Psoas muscle (tissue), 8 donors: Measurements from ENCODE around the gene KIF19. TPM values are rescaled to one million over a fixed set of nuclear protein-coding genes. Genes with fewer than 3 reads are reported as not detected.
"Not testable (repeated sequence)": the region's sequence is repeated elsewhere in the genome, so short reads cannot be mapped to it uniquely, and the experiment has no call there.

ENCODE experiments used
- ATAC-seq, 4 donors: fragments of 200-7000 bp; cut with Tn5 transposase; one replicate each; pipeline ENCODE4 v1.9.1; 2020; ENCODE audit warnings: moderate library complexity in 3 of 4, mild to moderate bottlenecking in 2 of 4
- DNase-seq, 2 donors: peaks; one replicate each; pipeline ENCODE4 v3.0.0-alpha.2; 2020
- H3K27ac ChIP-seq: fragments of 200-600 bp; one replicate; pipeline ENCODE4 v1.8.0; 2022
- H3K27me3 ChIP-seq, 3 donors: fragments of 200-600 bp in 1 of 3; one replicate each; pipeline versions ENCODE4 v1.6.1 to v1.8.0; 2013 to 2022; ENCODE audit warnings: low read length in 2 of 3, mild to moderate bottlenecking in 2 of 3, moderate library complexity in 1 of 3; ENCODE audit not compliant: insufficient read depth in 3 of 3
- H3K36me3 ChIP-seq, 2 donors: fragments of 200-600 bp in 1 of 2; one replicate each; pipeline versions ENCODE4 v1.6.1 to v1.8.0; 2013 to 2022; ENCODE audit warnings: low read depth in 1 of 2, mild to moderate bottlenecking in 1 of 2, moderate library complexity in 1 of 2; ENCODE audit not compliant: insufficient read depth in 1 of 2
- H3K4me1 ChIP-seq: fragments of 200-600 bp; one replicate; pipeline ENCODE4 v1.8.0; 2022
- H3K4me3 ChIP-seq: fragments of 200-600 bp; one replicate; pipeline ENCODE4 v1.8.0; 2022; ENCODE audit warnings: mild to moderate bottlenecking
- H3K9me3 ChIP-seq: fragments of 200-600 bp; one replicate; pipeline ENCODE4 v1.8.0; 2022
- CTCF ChIP-seq: fragments of 200-600 bp; IDR thresholded peaks from one replicate; pipeline ENCODE4 v1.8.0; 2022; ENCODE audit warnings: antibody characterized with exemption
- WGBS, 3 donors: extraction: QIAGEN DNeasy Blood & Tissue Kit; methylation state at CpG; one replicate each; pipeline versions ENCODE4 v1.1.6 to v1.1.7; 2013; 5-methylcytosine and 5-hydroxymethylcytosine counted together
- intact Hi-C, 2 donors: fragments of 100-400 bp; cut with DNase I; formaldehyde crosslinking; loops; one replicate each; pipeline versions ENCODE4 v1.11.0 to v1.14.2; 2022
- polyA plus RNA-seq, 3 donors: library from polyadenylated mRNA; stranded (reverse); fragments of 200-250 nt; gene quantifications; one replicate each; pipeline ENCODE4 v1.2.3, GENCODE V29; 2013
- total RNA-seq, 4 donors: library from RNA; stranded (reverse); fragmentation: NEBNext Ultra II Directional in 2 of 4; extraction: Animal tissue kit (Norgen Biotek cat#: 25700) in 2 of 4; gene quantifications; one replicate each; pipeline versions ENCODE4 v1.2.1 to v1.2.4, GENCODE V29; 2021 to 2023
- donor health status: healthy with polysubstance abuse.
- donor health status: DM: no; HTN: no; CAD: no; lungs with moderate emphysema.
- donor health status: Bipolar disorder and iron deficiency.
- donor health status: healthy.
- donor health status: DM: yes; HTN: yes; CAD: no.
- donor health status: DM: no; HTN: no; CAD: no.
- donor health status: DM: no; HTN: no; CAD: no.
- donor health status: DM: yes; HTN: yes; CAD: no.

Gene KIF19
- total and polyA plus RNA-seq, 7 donors = 0.13 to 0.44 (median 0.27) TPM

- intact Hi-C loops = no loop called here
- H3K27me3 ChIP-seq = peaks cover 0 to 5% (median 0%) of the 10 kb centered on the region in 3 donors
- H3K27ac ChIP-seq = no peak overlapping the region
- ATAC-seq (no peak), DNase-seq (no peak)
- no peaks in the 10 kb centered on the region for H3K36me3 ChIP-seq
- no peak for TF ChIP-seq CTCF
- H3K4me3 ChIP-seq = no peak overlapping the region
- 75 to 81% (median 78%) methylated on average over 9 of the region's 9 CpGs for WGBS, 3 donors
- H3K4me1 ChIP-seq = no peaks in the 10 kb centered on the region
- no peaks in the 10 kb centered on the region for H3K9me3 ChIP-seq
These were observed 45.9 kb upstream of the KIF19 start for GRCh38 chr17:74280093-74280513.

- H3K27me3 ChIP-seq = peaks cover 0 to 5% (median 0%) of the 10 kb centered on the region in 3 donors
- TF ChIP-seq CTCF = no peak
- no peak for ATAC-seq
- no peak overlapping the region for H3K4me3 ChIP-seq
- no peak overlapping the region for H3K27ac ChIP-seq
- 87 to 92% (median 92%) methylated on average over 20 of the region's 20 CpGs for WGBS, 3 donors
- H3K9me3 ChIP-seq = no peaks in the 10 kb centered on the region
- DNase-seq = no peak
- intact Hi-C loops = no loop called here
- H3K36me3 ChIP-seq = no peaks in the 10 kb centered on the region
- H3K4me1 ChIP-seq = no peaks in the 10 kb centered on the region
These were observed 44.2 kb upstream of the KIF19 start for GRCh38 chr17:74281799-74282198.

- H3K4me3 ChIP-seq, H3K27ac ChIP-seq, DNase-seq, ATAC-seq, H3K9me3 ChIP-seq, intact Hi-C loops, H3K4me1 ChIP-seq, H3K36me3 ChIP-seq, H3K27me3 ChIP-seq: not testable (repeated sequence)
- WGBS, 3 donors = 92 to 95% (median 94%) methylated on average over 4 of the region's 4 CpGs
These were observed 43.8 kb upstream of the KIF19 start for GRCh38 chr17:74282274-74282586.

- no peak for ATAC-seq
- Histone ChIP-seq H3K27ac (no peak overlapping the region), H3K4me1 (no peaks in the 10 kb centered on the region), H3K36me3 (no peaks in the 10 kb centered on the region), H3K4me3 (no peak overlapping the region), H3K9me3 (no peaks in the 10 kb centered on the region), H3K27me3 (peaks cover 0 to 5% (median 0%) of the 10 kb centered on the region in 3 donors)
- intact Hi-C loops = no loop called here
- DNase-seq = no peak
- WGBS, 3 donors = 70 to 77% (median 74%) methylated on average over 9 of the region's 9 CpGs
- TF ChIP-seq CTCF = no peak
These were observed 43.2 kb upstream of the KIF19 start for GRCh38 chr17:74282587-74283370.

GRCh38 chr17:74283371-74283673 lies 42.7 kb upstream of the KIF19 start:
- Histone ChIP-seq H3K9me3 (no peaks in the 10 kb centered on the region), H3K27me3 (peaks cover 0 to 5% (median 0%) of the 10 kb centered on the region in 3 donors), H3K36me3 (no peaks in the 10 kb centered on the region), H3K4me1 (no peaks in the 10 kb centered on the region), H3K4me3 (no peak overlapping the region), H3K27ac (no peak overlapping the region)
- DNase-seq = no peak
- intact Hi-C loops = no loop called here
- 89 to 91% (median 90%) methylated on average over 4 of the region's 4 CpGs for WGBS, 3 donors
- TF ChIP-seq CTCF = no peak
- ATAC-seq = no peak
